Sigmoid colon (tissue), 3 donors: ENCODE measurements around the gene ANTXR2.

ENCODE experiments used
- POLR2A ChIP-seq, 2 donors: fragments of 450-650 bp; IDR thresholded peaks; one replicate each; pipeline ENCODE4 v1.6.1; 2016; ENCODE audit warnings: antibody characterized with exemption in 2 of 2, mild to moderate bottlenecking in 2 of 2, moderate library complexity in 2 of 2
- TF ChIP-seq, protein P1 (sequence below), 4 experiments: fragments of 450-650 bp in 3 of 4; fragments of 200-600 bp in 1 of 4; IDR thresholded peaks; one replicate each; pipeline ENCODE4 v1.5.1; 2016 to 2019; ENCODE audit warnings: antibody characterized with exemption in 4 of 4, mild to moderate bottlenecking in 3 of 4, moderate library complexity in 2 of 4

DNA sequence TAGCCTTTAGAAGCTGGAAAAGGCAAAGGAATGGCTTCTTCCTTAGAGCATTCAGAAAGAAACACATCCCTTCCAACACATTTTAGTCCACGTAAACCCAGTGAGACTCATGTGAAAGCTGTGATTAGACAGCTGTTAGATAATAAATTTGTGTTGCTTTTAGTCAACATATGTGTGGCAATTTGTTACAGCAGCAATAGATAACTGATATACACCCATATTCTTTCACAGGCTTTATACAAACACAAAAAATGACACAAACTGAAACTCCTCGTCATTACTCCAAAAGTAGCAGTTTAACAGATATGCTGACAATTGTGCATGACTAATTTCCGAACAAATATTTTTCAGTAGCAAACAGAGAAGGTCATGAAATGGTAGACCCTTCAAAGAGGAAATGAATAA lies 65.3 kb downstream of the ANTXR2 start:
- TF ChIP-seq POLR2A (IDR thresholded peaks at IDR 0.05), result no peak
- TF ChIP-seq, protein P1, sequence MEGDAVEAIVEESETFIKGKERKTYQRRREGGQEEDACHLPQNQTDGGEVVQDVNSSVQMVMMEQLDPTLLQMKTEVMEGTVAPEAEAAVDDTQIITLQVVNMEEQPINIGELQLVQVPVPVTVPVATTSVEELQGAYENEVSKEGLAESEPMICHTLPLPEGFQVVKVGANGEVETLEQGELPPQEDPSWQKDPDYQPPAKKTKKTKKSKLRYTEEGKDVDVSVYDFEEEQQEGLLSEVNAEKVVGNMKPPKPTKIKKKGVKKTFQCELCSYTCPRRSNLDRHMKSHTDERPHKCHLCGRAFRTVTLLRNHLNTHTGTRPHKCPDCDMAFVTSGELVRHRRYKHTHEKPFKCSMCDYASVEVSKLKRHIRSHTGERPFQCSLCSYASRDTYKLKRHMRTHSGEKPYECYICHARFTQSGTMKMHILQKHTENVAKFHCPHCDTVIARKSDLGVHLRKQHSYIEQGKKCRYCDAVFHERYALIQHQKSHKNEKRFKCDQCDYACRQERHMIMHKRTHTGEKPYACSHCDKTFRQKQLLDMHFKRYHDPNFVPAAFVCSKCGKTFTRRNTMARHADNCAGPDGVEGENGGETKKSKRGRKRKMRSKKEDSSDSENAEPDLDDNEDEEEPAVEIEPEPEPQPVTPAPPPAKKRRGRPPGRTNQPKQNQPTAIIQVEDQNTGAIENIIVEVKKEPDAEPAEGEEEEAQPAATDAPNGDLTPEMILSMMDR (IDR thresholded peaks at IDR 0.05), result no peak
